ENCODE measurements around the gene COL20A1. TPM values are rescaled to one million over a fixed set of nuclear protein-coding genes. Genes with fewer than 3 reads are reported as not detected.

Gene COL20A1
- total and polyA plus RNA-seq, 2 of the 13 experiments (the other 11 are each of a cell fraction or from before 2014, with no cell fraction given), result not detected

GRCh38 chr20:63290677-63291472, 2.1 kb upstream of the COL20A1 start (continued):
- TF ChIP-seq TFDP1 (CRISPR knock-in tag; IDR thresholded peaks at IDR 0.05; ENCODE audit: borderline replicate concordance), result peak; percentile 35; the same call in 1 of the 2 replicates
- 0 out of 2 replicates have a peak, but pooled peaks have one; percentile 38 for TF ChIP-seq SNAPC4 (CRISPR knock-in tag; IDR thresholded peaks at IDR 0.05)
- TF ChIP-seq ZNF17 (CRISPR knock-in tag; IDR thresholded peaks at IDR 0.05), result no peak
- no peak for TF ChIP-seq ZNF337 (CRISPR knock-in tag; IDR thresholded peaks at IDR 0.05; ENCODE audit: borderline replicate concordance, low read depth)
- TF ChIP-seq BRD4 (CRISPR knock-in tag; IDR thresholded peaks at IDR 0.05), result no peak; the same call in 1 of the 2 replicates
- TF ChIP-seq ARNTL (CRISPR knock-in tag; IDR thresholded peaks at IDR 0.05), result no peak
- TF ChIP-seq NR2C2 (CRISPR knock-in tag; IDR thresholded peaks at IDR 0.05; ENCODE audit: borderline replicate concordance), result no peak
- TF ChIP-seq RFXANK (CRISPR knock-in tag; IDR thresholded peaks at IDR 0.05), result no peak
- no peak for TF ChIP-seq ISX (CRISPR knock-in tag; conservative IDR thresholded peaks at IDR 0.05)
- TF ChIP-seq ZNF609 (CRISPR knock-in tag; IDR thresholded peaks at IDR 0.05; ENCODE audit: borderline replicate concordance), result no peak; the same call in 1 of the 2 replicates
- no peak for TF ChIP-seq ZBTB8A (CRISPR knock-in tag; IDR thresholded peaks at IDR 0.05; ENCODE audit: borderline replicate concordance, low read depth)
- no peak for TF ChIP-seq TARDBP (CRISPR knock-in tag; IDR thresholded peaks at IDR 0.05)
- no peak for TF ChIP-seq TCF12 (IDR thresholded peaks at IDR 0.05)
- 0 out of 2 replicates have a peak, but pooled peaks have one; percentile 52 for TF ChIP-seq TCF12 (CRISPR knock-in tag; IDR thresholded peaks at IDR 0.05)
- TF ChIP-seq GMEB2 (CRISPR knock-in tag; IDR thresholded peaks at IDR 0.05; ENCODE audit: low read depth), result no peak
